Measurements from ENCODE around the gene ADAT1.
A peak's percentile ranks its signal among the peaks of the same experiment; 100 is the strongest.
"Not testable (repeated sequence)": the region's sequence is repeated elsewhere in the genome, so short reads cannot be mapped to it uniquely, and the experiment has no call there.

The ADAT1 gene

GRCh38 chr16:75603241-75603640 is 19.8 kb downstream of the ADAT1 start:
- no peak for TF ChIP-seq CTCF (IDR thresholded peaks at IDR 0.05; ENCODE audit: low read depth, low read length)

GRCh38 chr16:75599452-75600277 is 23.4 kb downstream of the ADAT1 start:
- Histone ChIP-seq H3K27ac (no peak overlapping the region), H3K9me3 (ENCODE audit: severe bottlenecking) (peaks cover 5% of the 10 kb centered on the region), H3K36me3 (peaks cover 70% of the 10 kb centered on the region), H3K27me3 (ENCODE audit: insufficient read depth, low read depth, severe bottlenecking) (no peaks in the 10 kb centered on the region), H3K4me3 (ENCODE audit: low read depth, low read length) (no peak overlapping the region)
- no peak for DNase-seq
- no peak for TF ChIP-seq CTCF (IDR thresholded peaks at IDR 0.05; ENCODE audit: low read depth, low read length)

More at GRCh38 chr16:75603241-75603640, 19.8 kb downstream of the ADAT1 start:
- no peak overlapping the region for H3K4me3 ChIP-seq (ENCODE audit: low read depth, low read length)
- no peaks in the 10 kb centered on the region for H3K27me3 ChIP-seq (ENCODE audit: insufficient read depth, low read depth, severe bottlenecking)
- DNase-seq = no peak
- H3K36me3 ChIP-seq = peaks cover 78% of the 10 kb centered on the region
- H3K27ac ChIP-seq = no peak overlapping the region
- H3K9me3 ChIP-seq (ENCODE audit: severe bottlenecking) = no peaks in the 10 kb centered on the region

- H3K36me3 ChIP-seq = peaks cover 23% of the 10 kb centered on the region
- DNase-seq = no peak
These were observed 29.0 kb downstream of the ADAT1 start for GRCh38 chr16:75593825-75594820.

GRCh38 chr16:75593308-75593707 is 29.8 kb downstream of the ADAT1 start:
- no peak for TF ChIP-seq CTCF (IDR thresholded peaks at IDR 0.05; ENCODE audit: low read depth, low read length)
- Histone ChIP-seq H3K27me3 (ENCODE audit: insufficient read depth, low read depth, severe bottlenecking) (no peaks in the 10 kb centered on the region), H3K27ac (no peak overlapping the region), H3K36me3 (peaks cover 20% of the 10 kb centered on the region), H3K9me3 (ENCODE audit: severe bottlenecking) (peaks cover 5% of the 10 kb centered on the region), H3K4me3 (ENCODE audit: low read depth, low read length) (no peak overlapping the region)
- no peak for DNase-seq

More at GRCh38 chr16:75593825-75594820, 29.0 kb downstream of the ADAT1 start:
- peak overlapping the region; percentile 41; the same call in 1 of the 2 replicates for H3K27ac ChIP-seq
- no peaks in the 10 kb centered on the region for H3K27me3 ChIP-seq (ENCODE audit: insufficient read depth, low read depth, severe bottlenecking)
- no peak overlapping the region for H3K4me3 ChIP-seq (ENCODE audit: low read depth, low read length)
- TF ChIP-seq CTCF (IDR thresholded peaks at IDR 0.05; ENCODE audit: low read depth, low read length) = no peak
- peaks cover 5% of the 10 kb centered on the region for H3K9me3 ChIP-seq (ENCODE audit: severe bottlenecking)

GRCh38 chr16:75591927-75592326 is 31.2 kb downstream of the ADAT1 start:
- not testable (repeated sequence) for DNase-seq, H3K36me3 ChIP-seq, H3K27ac ChIP-seq

More at GRCh38 chr16:75591927-75592326, 31.2 kb downstream of the ADAT1 start:
- H3K9me3 ChIP-seq (ENCODE audit: severe bottlenecking); H3K27me3 ChIP-seq (ENCODE audit: insufficient read depth, low read depth, severe bottlenecking); H3K4me3 ChIP-seq (ENCODE audit: low read depth, low read length): not testable (repeated sequence)

Measured in WERI-Rb-1 (cell line).